ENCODE results near the gene TCOF1.

The TCOF1 gene

GRCh38 chr5:150401376-150402228 lies 44.1 kb downstream of the TCOF1 start:
- TF ChIP-seq CTCF (IDR thresholded peaks at IDR 0.05) (no peak), ZFX (IDR thresholded peaks at IDR 0.05; ENCODE audit: borderline replicate concordance) (no peak)
- no peak overlapping the region for H3K27ac ChIP-seq

GRCh38 chr5:150402229-150402773 lies 44.8 kb downstream of the TCOF1 start:
- no peak overlapping the region for H3K27ac ChIP-seq
- no peak for TF ChIP-seq CTCF (IDR thresholded peaks at IDR 0.05)
- no peak for TF ChIP-seq ZFX (IDR thresholded peaks at IDR 0.05; ENCODE audit: borderline replicate concordance)

- H3K27ac ChIP-seq: no peak overlapping the region
- TF ChIP-seq ZFX (IDR thresholded peaks at IDR 0.05; ENCODE audit: borderline replicate concordance): no peak
- TF ChIP-seq CTCF (IDR thresholded peaks at IDR 0.05): no peak
Measured at GRCh38 chr5:150402901-150403342, 45.4 kb downstream of the TCOF1 start.

GRCh38 chr5:150404121-150404520 lies 46.6 kb downstream of the TCOF1 start:
- H3K27ac ChIP-seq: no peak overlapping the region
- TF ChIP-seq ZFX (IDR thresholded peaks at IDR 0.05; ENCODE audit: borderline replicate concordance) (no peak), CTCF (IDR thresholded peaks at IDR 0.05) (no peak)

- TF ChIP-seq ZFX (IDR thresholded peaks at IDR 0.05; ENCODE audit: borderline replicate concordance) (no peak), CTCF (IDR thresholded peaks at IDR 0.05) (no peak)
- H3K27ac ChIP-seq: no peak overlapping the region
Measured at GRCh38 chr5:150404535-150404934, 47.0 kb downstream of the TCOF1 start.

- H3K27ac ChIP-seq: no peak overlapping the region
- TF ChIP-seq ZFX (IDR thresholded peaks at IDR 0.05; ENCODE audit: borderline replicate concordance) (no peak), CTCF (IDR thresholded peaks at IDR 0.05) (no peak)
Measured at GRCh38 chr5:150404941-150405816, 47.7 kb downstream of the TCOF1 start.
